ENCODE data around the gene SEC63. TPM values are rescaled to one million over a fixed set of nuclear protein-coding genes. Genes with fewer than 3 reads are reported as not detected.
"Not testable (repeated sequence)": the region's sequence is repeated elsewhere in the genome, so short reads cannot be mapped to it uniquely, and the experiment has no call there.

SEC63 gene
- polyA plus RNA-seq, 1 of the 3 experiments (the other 2 are of a cell fraction) = 13.2 TPM

DNA sequence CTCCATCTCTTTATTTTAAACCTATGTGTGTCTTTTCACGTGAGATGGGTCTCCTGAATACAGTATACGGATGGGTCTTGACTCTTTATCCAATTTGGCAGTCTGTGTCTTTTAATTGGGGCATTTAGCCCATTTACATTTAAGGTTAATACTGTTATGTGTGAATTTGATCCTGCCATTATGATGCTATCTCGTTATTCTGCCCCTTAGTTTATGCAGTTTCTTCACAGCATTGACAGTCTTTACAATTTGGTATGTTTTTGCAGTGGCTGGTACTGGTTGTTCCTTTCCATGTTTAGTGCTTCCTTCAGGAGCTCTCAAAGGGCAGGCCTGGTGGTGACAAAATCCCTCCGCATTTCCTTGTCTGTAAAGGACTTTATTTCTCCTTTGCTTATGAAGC lies 67.6 kb downstream of the SEC63 start:
- H3K79me2 ChIP-seq (ENCODE audit: insufficient read depth); CTCF ChIA-PET; H3F3A ChIP-seq (replicated peaks; ENCODE audit: insufficient read depth); H3K9me3 ChIP-seq; H3K4me3 ChIP-seq (ENCODE audit: low read depth in 2 of 2, low read length in 1 of 2); DNase-seq; H3K27me3 ChIP-seq (ENCODE audit: insufficient read depth); H3K9me2 ChIP-seq; H3K27ac ChIP-seq (ENCODE audit: low read depth in 2 of 2, low read length in 1 of 2); POLR2A ChIA-PET; H3K9ac ChIP-seq; H3K4me1 ChIP-seq (ENCODE audit: control insufficient read depth in 1 of 2, insufficient read depth in 2 of 2, low read depth in 1 of 2, low read length in 1 of 2); H2AFZ ChIP-seq (ENCODE audit: low read depth); H3K4me2 ChIP-seq; H4K20me1 ChIP-seq (ENCODE audit: insufficient read depth): not testable (repeated sequence)
- H3K36me3 ChIP-seq (replicated peaks in 1 of 2; ENCODE audit: control insufficient read depth in 1 of 2, insufficient read depth in 2 of 2, low read length in 1 of 2) = peaks cover 20 to 58% of the 10 kb centered on the region in 2 experiments
- 95% methylated on average over 4 of the region's 4 CpGs for WGBS (ENCODE audit: low lambda C conversion rate)

GRCh38 chr6:107885950-107886349 lies 72.1 kb downstream of the SEC63 start:
- POLR2A ChIA-PET; H3K9me2 ChIP-seq; H3K79me2 ChIP-seq (ENCODE audit: insufficient read depth); H4K20me1 ChIP-seq (ENCODE audit: insufficient read depth); H2AFZ ChIP-seq (ENCODE audit: low read depth); H3K4me1 ChIP-seq (ENCODE audit: control insufficient read depth in 1 of 2, insufficient read depth in 2 of 2, low read depth in 1 of 2, low read length in 1 of 2); H3K27me3 ChIP-seq (ENCODE audit: insufficient read depth); H3K9ac ChIP-seq; H3K4me3 ChIP-seq (ENCODE audit: low read depth in 2 of 2, low read length in 1 of 2); DNase-seq; CTCF ChIA-PET; H3K27ac ChIP-seq (ENCODE audit: low read depth in 2 of 2, low read length in 1 of 2); H3K4me2 ChIP-seq: not testable (repeated sequence)
- H3F3A ChIP-seq (replicated peaks; ENCODE audit: insufficient read depth) = peaks cover 11% of the 10 kb centered on the region
- WGBS (ENCODE audit: low lambda C conversion rate) = 100% methylated on average over 5 of the region's 5 CpGs
- peaks cover 11% of the 10 kb centered on the region for H3K9me3 ChIP-seq
- H3K36me3 ChIP-seq (replicated peaks in 1 of 2; ENCODE audit: control insufficient read depth in 1 of 2, insufficient read depth in 2 of 2, low read length in 1 of 2) = peaks cover 18 to 46% of the 10 kb centered on the region in 2 experiments

GRCh38 chr6:107879941-107880340 lies 78.1 kb downstream of the SEC63 start:
- H3K4me2 ChIP-seq = no peak overlapping the region
- POLR2A ChIA-PET = no interaction called here
- no peaks in the 10 kb centered on the region for H3K9me2 ChIP-seq
- H3K79me2 ChIP-seq (ENCODE audit: insufficient read depth) = 0 out of 2 replicates have a peak, but pooled peaks cover 3% of the 10 kb centered on the region
- no peak overlapping the region for H3K27ac ChIP-seq (ENCODE audit: low read depth in 2 of 2, low read length in 1 of 2)
- H3F3A ChIP-seq (replicated peaks; ENCODE audit: insufficient read depth) = peaks cover 8% of the 10 kb centered on the region
- H3K27me3 ChIP-seq (ENCODE audit: insufficient read depth) = no peaks in the 10 kb centered on the region
- TF ChIP-seq TAF1 (IDR thresholded peaks at IDR 0.05; ENCODE audit: borderline replicate concordance, low read depth, low read length) (no peak), NRF1 (IDR thresholded peaks at IDR 0.05; ENCODE audit: low read depth, low read length) (no peak), GATA2 (CRISPR knock-in tag; IDR thresholded peaks at IDR 0.05) (no peak), EZH2phosphoT487 (IDR thresholded peaks at IDR 0.05; ENCODE audit: borderline replicate concordance, low read depth) (no peak), MEF2A (IDR thresholded peaks at IDR 0.05; ENCODE audit: borderline replicate concordance, low read depth) (no peak), FOSL2 (IDR thresholded peaks at IDR 0.05; ENCODE audit: borderline replicate concordance, low read depth) (no peak), SMC3 (IDR thresholded peaks at IDR 0.05; ENCODE audit: low read depth, low read length) (no peak)
- TF ChIP-seq, protein P1, sequence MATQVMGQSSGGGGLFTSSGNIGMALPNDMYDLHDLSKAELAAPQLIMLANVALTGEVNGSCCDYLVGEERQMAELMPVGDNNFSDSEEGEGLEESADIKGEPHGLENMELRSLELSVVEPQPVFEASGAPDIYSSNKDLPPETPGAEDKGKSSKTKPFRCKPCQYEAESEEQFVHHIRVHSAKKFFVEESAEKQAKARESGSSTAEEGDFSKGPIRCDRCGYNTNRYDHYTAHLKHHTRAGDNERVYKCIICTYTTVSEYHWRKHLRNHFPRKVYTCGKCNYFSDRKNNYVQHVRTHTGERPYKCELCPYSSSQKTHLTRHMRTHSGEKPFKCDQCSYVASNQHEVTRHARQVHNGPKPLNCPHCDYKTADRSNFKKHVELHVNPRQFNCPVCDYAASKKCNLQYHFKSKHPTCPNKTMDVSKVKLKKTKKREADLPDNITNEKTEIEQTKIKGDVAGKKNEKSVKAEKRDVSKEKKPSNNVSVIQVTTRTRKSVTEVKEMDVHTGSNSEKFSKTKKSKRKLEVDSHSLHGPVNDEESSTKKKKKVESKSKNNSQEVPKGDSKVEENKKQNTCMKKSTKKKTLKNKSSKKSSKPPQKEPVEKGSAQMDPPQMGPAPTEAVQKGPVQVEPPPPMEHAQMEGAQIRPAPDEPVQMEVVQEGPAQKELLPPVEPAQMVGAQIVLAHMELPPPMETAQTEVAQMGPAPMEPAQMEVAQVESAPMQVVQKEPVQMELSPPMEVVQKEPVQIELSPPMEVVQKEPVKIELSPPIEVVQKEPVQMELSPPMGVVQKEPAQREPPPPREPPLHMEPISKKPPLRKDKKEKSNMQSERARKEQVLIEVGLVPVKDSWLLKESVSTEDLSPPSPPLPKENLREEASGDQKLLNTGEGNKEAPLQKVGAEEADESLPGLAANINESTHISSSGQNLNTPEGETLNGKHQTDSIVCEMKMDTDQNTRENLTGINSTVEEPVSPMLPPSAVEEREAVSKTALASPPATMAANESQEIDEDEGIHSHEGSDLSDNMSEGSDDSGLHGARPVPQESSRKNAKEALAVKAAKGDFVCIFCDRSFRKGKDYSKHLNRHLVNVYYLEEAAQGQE (IDR thresholded peaks at IDR 0.05; ENCODE audit: low read depth, low read length) = no peak
- TF ChIP-seq, protein P2, sequence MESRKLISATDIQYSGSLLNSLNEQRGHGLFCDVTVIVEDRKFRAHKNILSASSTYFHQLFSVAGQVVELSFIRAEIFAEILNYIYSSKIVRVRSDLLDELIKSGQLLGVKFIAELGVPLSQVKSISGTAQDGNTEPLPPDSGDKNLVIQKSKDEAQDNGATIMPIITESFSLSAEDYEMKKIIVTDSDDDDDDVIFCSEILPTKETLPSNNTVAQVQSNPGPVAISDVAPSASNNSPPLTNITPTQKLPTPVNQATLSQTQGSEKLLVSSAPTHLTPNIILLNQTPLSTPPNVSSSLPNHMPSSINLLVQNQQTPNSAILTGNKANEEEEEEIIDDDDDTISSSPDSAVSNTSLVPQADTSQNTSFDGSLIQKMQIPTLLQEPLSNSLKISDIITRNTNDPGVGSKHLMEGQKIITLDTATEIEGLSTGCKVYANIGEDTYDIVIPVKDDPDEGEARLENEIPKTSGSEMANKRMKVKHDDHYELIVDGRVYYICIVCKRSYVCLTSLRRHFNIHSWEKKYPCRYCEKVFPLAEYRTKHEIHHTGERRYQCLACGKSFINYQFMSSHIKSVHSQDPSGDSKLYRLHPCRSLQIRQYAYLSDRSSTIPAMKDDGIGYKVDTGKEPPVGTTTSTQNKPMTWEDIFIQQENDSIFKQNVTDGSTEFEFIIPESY (IDR thresholded peaks at IDR 0.05; ENCODE audit: borderline replicate concordance, low read depth) = no peak
- TF ChIP-seq, protein P3, sequence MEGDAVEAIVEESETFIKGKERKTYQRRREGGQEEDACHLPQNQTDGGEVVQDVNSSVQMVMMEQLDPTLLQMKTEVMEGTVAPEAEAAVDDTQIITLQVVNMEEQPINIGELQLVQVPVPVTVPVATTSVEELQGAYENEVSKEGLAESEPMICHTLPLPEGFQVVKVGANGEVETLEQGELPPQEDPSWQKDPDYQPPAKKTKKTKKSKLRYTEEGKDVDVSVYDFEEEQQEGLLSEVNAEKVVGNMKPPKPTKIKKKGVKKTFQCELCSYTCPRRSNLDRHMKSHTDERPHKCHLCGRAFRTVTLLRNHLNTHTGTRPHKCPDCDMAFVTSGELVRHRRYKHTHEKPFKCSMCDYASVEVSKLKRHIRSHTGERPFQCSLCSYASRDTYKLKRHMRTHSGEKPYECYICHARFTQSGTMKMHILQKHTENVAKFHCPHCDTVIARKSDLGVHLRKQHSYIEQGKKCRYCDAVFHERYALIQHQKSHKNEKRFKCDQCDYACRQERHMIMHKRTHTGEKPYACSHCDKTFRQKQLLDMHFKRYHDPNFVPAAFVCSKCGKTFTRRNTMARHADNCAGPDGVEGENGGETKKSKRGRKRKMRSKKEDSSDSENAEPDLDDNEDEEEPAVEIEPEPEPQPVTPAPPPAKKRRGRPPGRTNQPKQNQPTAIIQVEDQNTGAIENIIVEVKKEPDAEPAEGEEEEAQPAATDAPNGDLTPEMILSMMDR (IDR thresholded peaks at IDR 0.05) = no peak
- peaks cover 4% of the 10 kb centered on the region; the same call in 1 of the 2 replicates for H3K9me3 ChIP-seq
- no peak overlapping the region for H3K4me3 ChIP-seq (ENCODE audit: low read depth in 2 of 2, low read length in 1 of 2)
- H2AFZ ChIP-seq (ENCODE audit: low read depth) = no peak overlapping the region
- H4K20me1 ChIP-seq (ENCODE audit: insufficient read depth) = 0 out of 2 replicates have a peak, but pooled peaks cover 3% of the 10 kb centered on the region
- CTCF ChIA-PET = interaction anchor here (0.6 to 1.3 kb wide), 4 partner anchors 13 to 171 kb away, joined by 3 to 5 read pairs (median 4); no protein-coding TSS in a partner anchor
- no peaks in the 10 kb centered on the region for H3K4me1 ChIP-seq (ENCODE audit: control insufficient read depth in 1 of 2, insufficient read depth in 2 of 2, low read depth in 1 of 2, low read length in 1 of 2)
- WGBS (ENCODE audit: low lambda C conversion rate) = 96% methylated on average over 3 of the region's 3 CpGs
- DNase-seq = no peak
- H3K9ac ChIP-seq = no peak overlapping the region
- H3K36me3 ChIP-seq (replicated peaks in 1 of 2; ENCODE audit: control insufficient read depth in 1 of 2, insufficient read depth in 2 of 2, low read length in 1 of 2) = peaks cover 42 to 65% of the 10 kb centered on the region in 2 experiments

Data from SK-N-SH (cell line).